ENCODE measurements around the gene SOX6.

Gene SOX6

DNA sequence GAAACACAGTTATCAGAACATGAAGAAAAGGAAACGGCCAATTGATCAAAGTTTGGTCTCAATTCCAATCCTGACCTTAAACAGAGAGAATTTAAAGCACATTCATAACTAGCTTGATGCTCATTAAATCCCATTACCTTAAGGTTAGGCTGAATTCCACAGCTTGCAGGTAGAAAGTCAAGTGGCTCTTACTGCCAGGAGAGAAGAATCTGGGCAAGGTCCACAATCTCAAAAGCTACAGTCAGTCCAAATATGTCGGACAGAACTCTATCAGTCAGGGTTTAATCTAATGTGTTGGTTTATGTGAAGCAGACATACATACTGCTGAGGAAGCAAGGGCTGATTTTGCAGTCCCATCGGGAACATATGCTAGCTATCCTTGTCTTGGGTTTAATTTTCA is 348.8 kb downstream of the SOX6 start:
- DNase-seq (ENCODE audit: low read depth) = no peak
- no peak for TF ChIP-seq CTCF (conservative IDR thresholded peaks at IDR 0.05; ENCODE audit: low read depth, low read length)
- no peak overlapping the region for H3K4me3 ChIP-seq (ENCODE audit: low read length)

- no peak overlapping the region for H3K4me3 ChIP-seq (ENCODE audit: low read length)
- no peak for DNase-seq (ENCODE audit: low read depth)
- no peak for TF ChIP-seq CTCF (conservative IDR thresholded peaks at IDR 0.05; ENCODE audit: low read depth, low read length)
Measured at GRCh38 chr11:16002942-16003341, 353.4 kb downstream of the SOX6 start.

GRCh38 chr11:16001899-16002426 is 354.4 kb downstream of the SOX6 start:
- no peak for TF ChIP-seq CTCF (conservative IDR thresholded peaks at IDR 0.05; ENCODE audit: low read depth, low read length)
- no peak overlapping the region for H3K4me3 ChIP-seq (ENCODE audit: low read length)
- peak; percentile 98 for DNase-seq (ENCODE audit: low read depth)

DNA sequence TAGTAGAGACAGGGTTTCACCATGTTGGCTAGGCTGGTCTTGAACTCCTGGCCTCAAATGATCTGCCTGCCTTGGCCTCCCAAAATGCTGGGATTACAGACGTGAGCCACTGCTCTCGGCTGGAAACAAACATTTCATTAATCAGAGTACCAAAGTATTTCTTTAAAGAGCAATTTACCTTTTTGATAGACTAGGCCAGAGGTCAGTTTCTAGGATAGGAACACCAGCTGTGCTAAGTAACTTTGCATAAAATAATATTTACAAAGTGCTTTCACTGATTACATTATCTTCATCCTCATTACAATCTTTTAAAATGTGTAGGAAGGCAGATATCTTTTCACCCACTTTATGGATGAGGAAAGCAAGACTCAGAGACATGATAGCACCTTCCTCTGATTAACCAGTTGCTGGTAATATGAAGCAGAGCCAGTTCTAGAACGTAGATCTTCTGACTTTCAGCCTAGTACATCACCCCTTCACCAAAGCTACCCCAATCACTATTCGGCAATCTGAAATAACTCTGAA is 355.2 kb downstream of the SOX6 start:
- H3K4me3 ChIP-seq (ENCODE audit: low read length) = no peak overlapping the region
- TF ChIP-seq CTCF (conservative IDR thresholded peaks at IDR 0.05; ENCODE audit: low read depth, low read length) = no peak
- DNase-seq (ENCODE audit: low read depth) = no peak

GRCh38 chr11:16000065-16000464 is 356.3 kb downstream of the SOX6 start:
- H3K4me3 ChIP-seq (ENCODE audit: low read length) = no peak overlapping the region
- peak; percentile 27 for DNase-seq (ENCODE audit: low read depth)
- TF ChIP-seq CTCF (conservative IDR thresholded peaks at IDR 0.05; ENCODE audit: low read depth, low read length) = no peak

- H3K4me3 ChIP-seq (ENCODE audit: low read length) = no peak overlapping the region
- DNase-seq (ENCODE audit: low read depth) = no peak
- TF ChIP-seq CTCF (conservative IDR thresholded peaks at IDR 0.05; ENCODE audit: low read depth, low read length) = no peak
Measured at GRCh38 chr11:15993345-15993744, 363.0 kb downstream of the SOX6 start.

DNA sequence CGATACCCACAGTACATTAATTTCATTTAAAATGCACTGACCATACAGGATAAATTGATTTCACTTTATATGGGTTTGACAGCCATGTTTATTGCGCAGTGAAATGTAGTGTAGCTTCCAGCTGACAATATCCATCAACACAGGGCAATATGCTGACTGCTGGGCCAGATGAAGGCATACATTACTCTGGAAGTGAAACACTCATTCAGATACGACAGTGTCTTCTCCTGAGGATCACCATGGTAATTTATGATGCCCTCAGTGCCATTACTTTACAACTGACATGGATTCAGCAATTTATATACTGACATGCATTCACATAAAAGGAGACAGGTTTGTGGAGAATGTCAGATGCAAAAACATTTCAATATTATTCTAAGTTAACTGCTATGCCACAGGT is 365.1 kb downstream of the SOX6 start:
- TF ChIP-seq CTCF (conservative IDR thresholded peaks at IDR 0.05; ENCODE audit: low read depth, low read length) = no peak
- DNase-seq (ENCODE audit: low read depth) = no peak
- no peak overlapping the region for H3K4me3 ChIP-seq (ENCODE audit: low read length)
